Measurements from ENCODE around the gene EIF4G3.

DNA sequence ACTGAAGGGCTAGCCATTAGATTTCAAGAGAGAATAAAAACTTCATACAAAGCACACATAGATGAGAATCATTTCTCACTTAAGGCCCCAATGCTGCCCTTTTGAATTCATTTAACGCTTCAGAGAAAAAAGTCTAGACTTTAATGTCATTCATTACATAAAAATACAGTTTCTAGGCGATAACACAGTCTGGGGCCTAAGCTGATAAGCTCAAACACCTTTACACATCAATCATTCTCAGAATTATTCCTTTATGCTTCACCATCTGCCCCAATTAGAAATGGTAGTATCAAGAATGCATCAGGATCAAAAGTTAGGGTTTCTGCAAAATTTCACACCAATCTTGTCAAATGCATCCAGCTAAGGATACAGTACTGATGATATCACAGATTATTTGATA lies 289.5 kb downstream of the EIF4G3 start:
- TF ChIP-seq POLR2A (IDR thresholded peaks at IDR 0.05; ENCODE audit: low read depth, low read length) (no peak), TAF1 (IDR thresholded peaks at IDR 0.05; ENCODE audit: borderline replicate concordance, low read depth, low read length) (no peak), POLR2AphosphoS5 (IDR thresholded peaks at IDR 0.05; ENCODE audit: low read depth, low read length) (no peak)
